Prostate gland (tissue), 2 donors: ENCODE data around the gene CAMSAP2.

Source experiments
- CTCF ChIP-seq, 4 experiments: fragments of 200-600 bp in 2 of 4; fragments of 450-650 bp in 2 of 4; sonication (generic) in 2 of 4; IDR thresholded peaks; 1 replicate in 3 of 4; 2 replicates in 1 of 4; pipeline ENCODE4 v1.5.1; 2016 to 2019; ENCODE audit warnings: antibody characterized with exemption in 4 of 4, mild to moderate bottlenecking in 2 of 4, moderate library complexity in 2 of 4
- POLR2A ChIP-seq: fragments of 450-650 bp; IDR thresholded peaks from one replicate; pipeline ENCODE4 v1.6.1; 2016; ENCODE audit warnings: antibody characterized with exemption, mild to moderate bottlenecking

DNA sequence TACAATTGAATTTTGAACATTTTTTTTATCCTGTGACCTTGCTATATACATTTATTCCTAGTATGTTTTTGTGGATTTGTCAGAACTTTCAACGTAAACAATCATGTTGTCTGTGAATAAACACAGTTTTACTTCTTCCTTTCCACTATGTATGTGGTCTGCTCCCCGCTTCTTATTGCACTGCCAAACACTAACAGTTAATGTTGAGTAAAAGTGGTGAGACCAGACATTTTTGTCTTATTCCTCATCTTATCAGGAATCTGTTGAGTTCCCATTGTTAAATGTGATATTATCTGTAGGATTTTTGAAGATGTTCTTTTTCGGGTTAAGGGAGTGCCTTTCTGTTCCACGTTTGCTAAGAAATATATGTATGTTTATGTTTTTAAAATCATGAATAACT is 45.9 kb downstream of the CAMSAP2 start:
- TF ChIP-seq POLR2A (no peak), CTCF (IDR thresholded peaks at IDR 0.05) (no peak)
